Mesodermal cell (in vitro differentiated cells): ENCODE data around the gene BPIFB3.
"Not testable (repeated sequence)": the region's sequence is repeated elsewhere in the genome, so short reads cannot be mapped to it uniquely, and the experiment has no call there.

Source experiments
- H3K27ac ChIP-seq: 2 replicates; pipeline ENCODE4 v1.7.0; 2013; ENCODE audit warnings: mild to moderate bottlenecking, low read depth, low read length, moderate library complexity; ENCODE audit not compliant: severe bottlenecking
- H3K36me3 ChIP-seq: 2 replicates; pipeline ENCODE4 v1.7.1; 2013; ENCODE audit warnings: mild to moderate bottlenecking, low read length, moderate library complexity; ENCODE audit not compliant: control insufficient read depth, insufficient read depth
- H3K4me1 ChIP-seq: one replicate; pipeline ENCODE4 v1.7.1; 2013; ENCODE audit warnings: mild to moderate bottlenecking, low read length; ENCODE audit not compliant: insufficient read depth, control insufficient read depth, poor library complexity, severe bottlenecking
- H3K4me3 ChIP-seq: 2 replicates; pipeline ENCODE4 v1.7.0; 2013; ENCODE audit warnings: low read length, control low read depth, mild to moderate bottlenecking; ENCODE audit not compliant: insufficient read depth, poor library complexity, severe bottlenecking; ENCODE audit errors: extremely low read depth
- H3K9me3 ChIP-seq: 2 replicates; pipeline ENCODE4 v1.7.1; 2013; ENCODE audit warnings: mild to moderate bottlenecking, low read length, moderate library complexity; ENCODE audit not compliant: control insufficient read depth
- WGBS, 2 experiments: methylation state at CpG; one replicate each; pipeline ENCODE4 v1.1.5; 2013; ENCODE audit warnings: missing lambda C conversion rate in 2 of 2; ENCODE audit not compliant: insufficient coverage in 2 of 2; 5-methylcytosine and 5-hydroxymethylcytosine counted together

The BPIFB3 gene

GRCh38 chr20:33034115-33034514 lies 19.6 kb upstream of the BPIFB3 start:
- Histone ChIP-seq H3K4me1 (no peaks in the 10 kb centered on the region), H3K4me3 (no peak overlapping the region), H3K36me3 (no peaks in the 10 kb centered on the region), H3K27ac (no peak overlapping the region), H3K9me3 (no peaks in the 10 kb centered on the region)
- 85 to 93% methylated on average over 2 of the region's 5 CpGs for WGBS, 2 experiments

DNA sequence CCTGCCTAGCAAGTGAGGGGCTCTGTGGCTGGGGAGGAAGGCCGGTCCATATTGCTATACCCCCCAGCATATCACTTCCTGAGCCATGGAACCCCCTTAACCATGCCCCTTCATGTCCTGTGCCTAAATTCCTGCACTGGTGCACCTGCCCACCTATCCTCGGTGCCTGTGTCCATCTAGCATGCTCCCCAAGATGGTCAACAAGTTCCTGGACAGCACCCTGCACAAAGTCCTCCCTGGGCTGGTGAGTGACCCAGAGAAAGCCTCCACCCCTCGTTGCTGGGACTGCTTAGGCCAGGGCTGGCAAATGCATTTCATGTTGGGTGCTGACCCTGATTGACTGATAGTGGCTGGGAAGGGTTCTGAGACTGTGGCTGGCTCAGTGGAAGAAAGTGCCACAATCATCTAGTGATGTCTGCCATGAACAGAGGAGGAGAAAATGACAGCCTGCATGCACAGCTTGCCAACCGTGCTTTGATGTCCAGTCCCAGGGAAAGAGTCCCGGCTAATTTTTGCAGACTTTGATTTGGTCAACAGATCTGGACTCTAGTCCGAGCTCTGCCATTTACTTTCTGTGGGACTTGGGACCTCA lies 18.7 kb upstream of the BPIFB3 start:
- WGBS, 2 experiments, result 81 to 88% methylated on average over 5 of the region's 6 CpGs
- Histone ChIP-seq H3K27ac (no peak overlapping the region), H3K4me1 (no peaks in the 10 kb centered on the region), H3K36me3 (no peaks in the 10 kb centered on the region), H3K9me3 (no peaks in the 10 kb centered on the region), H3K4me3 (no peak overlapping the region)

- Histone ChIP-seq H3K27ac (no peak overlapping the region), H3K36me3 (no peaks in the 10 kb centered on the region), H3K4me1 (no peaks in the 10 kb centered on the region), H3K4me3 (no peak overlapping the region), H3K9me3 (no peaks in the 10 kb centered on the region)
- 72 to 80% methylated on average over 5 of the region's 5 CpGs for WGBS, 2 experiments
Measured at GRCh38 chr20:33037456-33037855, 16.2 kb upstream of the BPIFB3 start.

DNA sequence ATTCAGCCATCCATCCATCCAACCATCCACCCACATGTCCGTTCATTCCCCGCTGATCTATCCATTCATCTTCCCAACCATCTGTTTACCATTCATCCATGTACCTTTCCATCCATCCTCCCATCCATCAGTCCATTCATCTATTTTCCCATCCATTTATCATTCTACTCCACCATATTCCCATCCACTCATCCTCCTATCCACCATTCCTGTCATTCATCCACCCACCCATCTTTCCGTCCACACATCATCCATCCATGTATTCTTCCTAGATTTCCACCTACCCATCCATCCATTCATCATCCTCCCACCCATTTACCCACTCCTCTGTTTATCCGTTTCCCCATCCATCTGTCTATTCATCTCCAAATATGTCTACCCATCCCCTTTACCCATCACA lies 15.5 kb upstream of the BPIFB3 start:
- 81 to 91% methylated on average over 4 of the region's 4 CpGs for WGBS, 2 experiments
- Histone ChIP-seq H3K27ac (no peak overlapping the region), H3K9me3 (no peaks in the 10 kb centered on the region), H3K36me3 (no peaks in the 10 kb centered on the region), H3K4me3 (no peak overlapping the region), H3K4me1 (no peaks in the 10 kb centered on the region)

DNA sequence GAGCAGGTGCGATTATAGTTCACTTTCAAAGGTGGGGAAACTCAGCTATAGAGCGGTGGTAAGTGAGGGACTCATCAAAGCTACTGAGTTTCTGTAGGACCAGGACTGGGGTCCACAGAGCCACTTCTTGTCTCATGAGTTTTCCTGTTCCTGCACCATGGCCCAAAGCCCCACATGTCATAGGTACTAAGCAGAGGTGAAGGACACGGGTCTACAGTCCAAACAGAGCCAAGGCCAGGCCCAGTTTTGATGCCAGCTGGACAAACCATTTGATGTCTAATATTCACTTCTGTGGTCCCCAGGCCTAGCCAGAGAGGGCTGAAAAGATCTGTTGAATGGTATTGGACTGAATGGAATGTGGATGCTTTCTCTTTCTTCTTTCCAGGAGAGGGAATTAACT lies 11.3 kb upstream of the BPIFB3 start:
- WGBS, 2 experiments, result 69 to 89% methylated on average over 3 of the region's 3 CpGs
- Histone ChIP-seq H3K27ac (no peak overlapping the region), H3K36me3 (no peaks in the 10 kb centered on the region), H3K4me1 (no peaks in the 10 kb centered on the region), H3K9me3 (peaks cover 14% of the 10 kb centered on the region), H3K4me3 (no peak overlapping the region)

DNA sequence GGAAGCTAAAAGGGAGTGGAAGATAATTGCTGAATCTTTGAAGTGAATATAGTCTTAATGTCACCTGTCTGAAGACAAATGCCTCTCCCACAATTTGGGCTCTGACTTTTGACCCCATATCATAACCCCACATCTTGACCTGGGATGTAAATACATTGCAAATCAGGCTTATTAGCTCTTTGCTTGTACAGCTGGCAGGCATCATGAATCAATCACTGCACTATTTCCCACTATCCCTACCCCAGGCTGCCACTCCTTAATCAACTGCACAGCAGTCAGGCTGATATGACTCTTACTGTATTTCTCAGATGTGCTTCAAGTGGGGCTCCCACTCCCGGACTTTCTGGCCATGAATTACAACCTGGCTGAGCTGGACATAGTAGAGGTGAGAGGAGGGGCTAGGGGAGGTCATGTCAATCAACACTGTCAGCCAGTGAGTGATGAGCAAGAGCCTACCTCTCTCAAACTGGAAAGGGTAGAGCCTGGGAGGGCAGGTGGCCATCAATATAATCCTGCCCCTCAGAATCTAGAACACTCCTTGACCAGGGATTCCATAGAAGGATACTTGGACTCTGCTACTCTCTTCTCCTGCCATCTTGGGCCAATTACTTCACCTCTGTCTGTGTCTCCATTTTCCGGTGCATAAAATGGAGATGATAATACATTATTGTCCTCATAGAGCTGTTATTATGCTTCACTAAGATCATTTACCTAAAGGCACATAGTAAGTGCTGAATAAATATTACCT lies 10.5 kb upstream of the BPIFB3 start:
- H3K4me1 ChIP-seq, result no peaks in the 10 kb centered on the region
- no peak overlapping the region for H3K27ac ChIP-seq
- WGBS, 2 experiments, result 67 to 100% methylated on average over 1 of the region's 2 CpGs
- no peak overlapping the region for H3K4me3 ChIP-seq
- no peaks in the 10 kb centered on the region for H3K36me3 ChIP-seq
- H3K9me3 ChIP-seq, result peaks cover 14% of the 10 kb centered on the region

DNA sequence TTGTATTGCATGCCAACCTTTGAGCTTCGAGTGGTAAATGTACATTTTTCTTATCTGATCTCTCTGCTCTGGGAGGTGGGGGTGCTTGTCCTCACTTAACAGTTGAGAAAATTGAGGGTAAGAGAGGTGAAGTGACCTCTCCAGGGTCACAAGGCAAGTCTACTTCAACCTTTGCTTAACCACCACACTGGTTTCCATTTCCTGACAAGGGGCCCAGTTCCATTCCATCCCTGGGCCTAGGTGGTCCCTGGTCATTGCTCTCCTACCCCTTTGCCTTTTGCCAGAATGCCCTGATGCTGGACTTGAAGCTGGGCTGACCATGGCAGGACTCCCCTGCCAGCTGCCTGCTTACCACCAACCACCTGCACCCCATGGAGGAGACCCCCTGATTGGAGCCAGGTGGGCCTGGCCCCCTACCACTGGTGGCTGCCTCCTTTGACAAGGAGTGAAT lies 9.9 kb upstream of the BPIFB3 start:
- H3K27ac ChIP-seq, result no peak overlapping the region
- H3K4me1 ChIP-seq, result no peaks in the 10 kb centered on the region
- H3K9me3 ChIP-seq, result peaks cover 14% of the 10 kb centered on the region
- H3K36me3 ChIP-seq, result no peaks in the 10 kb centered on the region
- no CpG with 5 or more reads among the region's 1 CpG for WGBS, 2 experiments
- no peak overlapping the region for H3K4me3 ChIP-seq

DNA sequence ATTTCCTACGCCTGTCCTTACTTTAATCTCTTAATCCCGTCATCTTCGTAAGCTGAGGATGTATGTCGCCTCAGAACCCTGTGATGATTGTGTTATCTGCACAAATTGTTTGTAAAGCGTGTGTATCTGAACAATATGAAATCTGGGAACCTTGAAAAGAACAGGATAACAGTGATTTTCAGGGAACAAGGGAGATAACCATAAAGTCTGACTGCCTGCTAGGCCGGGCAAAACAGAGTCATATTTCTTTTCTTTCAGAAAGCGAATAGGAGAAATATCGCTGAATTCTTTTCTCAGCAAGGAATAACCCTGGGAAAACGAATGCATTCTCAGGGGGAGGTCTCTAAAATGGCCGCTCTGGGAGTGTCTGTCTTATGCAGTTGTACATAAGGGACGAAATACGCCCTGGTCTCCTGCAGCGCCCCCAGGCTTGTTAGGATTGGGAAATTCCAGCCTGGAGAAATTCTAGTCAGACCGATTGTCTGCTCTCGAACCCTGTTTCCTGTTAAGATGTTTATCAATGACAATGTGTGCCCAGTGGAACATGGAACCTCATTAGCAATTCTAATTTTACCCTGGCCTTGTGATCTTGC lies 8.5 kb upstream of the BPIFB3 start:
- 90 to 93% methylated on average over 11 of the region's 15 CpGs for WGBS, 2 experiments
- H3K36me3 ChIP-seq, H3K27ac ChIP-seq, H3K4me3 ChIP-seq, H3K4me1 ChIP-seq: not testable (repeated sequence)
- peaks cover 14% of the 10 kb centered on the region for H3K9me3 ChIP-seq

GRCh38 chr20:33046412-33046811 lies 7.3 kb upstream of the BPIFB3 start:
- no peaks in the 10 kb centered on the region for H3K36me3 ChIP-seq
- no peak overlapping the region for H3K4me3 ChIP-seq
- no peak overlapping the region for H3K27ac ChIP-seq
- 86% methylated on average over 1 of the region's 3 CpGs; no CpG with 5 or more reads in 1 of the 2 experiments for WGBS, 2 experiments
- H3K4me1 ChIP-seq, result no peaks in the 10 kb centered on the region
- H3K9me3 ChIP-seq, result peaks cover 14% of the 10 kb centered on the region

DNA sequence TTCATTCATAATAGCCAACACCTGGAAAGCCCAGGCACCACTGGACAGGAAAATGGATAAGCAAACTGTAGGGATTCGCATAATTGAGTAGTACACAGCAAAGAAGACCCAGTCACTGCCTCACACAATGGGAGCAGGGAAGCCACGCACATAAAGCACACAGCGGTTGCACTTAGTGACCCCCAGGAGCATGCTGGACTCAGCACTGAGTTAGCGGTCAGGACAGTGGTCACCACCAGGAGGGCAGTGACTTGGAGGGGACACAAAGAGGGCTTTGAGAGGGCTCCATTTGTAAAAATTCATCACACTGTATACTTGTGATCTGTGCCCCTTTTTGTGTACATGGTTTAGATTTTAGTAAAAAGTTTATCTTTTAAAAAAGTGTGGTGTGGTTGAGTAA lies 2.4 kb upstream of the BPIFB3 start:
- Histone ChIP-seq H3K4me1 (no peaks in the 10 kb centered on the region), H3K9me3 (peaks cover 2% of the 10 kb centered on the region), H3K4me3 (no peak overlapping the region), H3K36me3 (no peaks in the 10 kb centered on the region), H3K27ac (no peak overlapping the region)
- 80 to 81% methylated on average over 4 of the region's 4 CpGs for WGBS, 2 experiments

DNA sequence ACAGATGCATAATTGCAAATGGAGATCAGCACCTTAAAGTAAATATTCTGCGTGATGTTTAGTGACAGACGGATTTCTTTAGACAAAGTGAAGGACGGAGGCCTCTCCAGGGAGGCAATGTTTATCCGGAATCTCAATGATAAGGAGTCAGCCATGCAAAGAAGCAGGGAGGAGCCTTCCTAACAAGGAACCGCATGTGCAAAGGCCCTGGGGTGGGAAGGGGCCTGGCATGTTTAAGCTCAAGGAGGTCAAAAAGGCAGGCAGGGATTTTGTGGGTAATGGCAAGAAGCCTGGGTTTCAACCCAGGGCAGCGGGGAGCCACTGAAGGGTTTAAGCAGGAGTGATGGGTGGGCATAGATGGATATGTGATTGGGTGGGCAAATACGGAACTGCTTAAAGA lies 678 bp downstream of the BPIFB3 start:
- Histone ChIP-seq H3K4me1 (no peaks in the 10 kb centered on the region), H3K4me3 (no peak overlapping the region), H3K9me3 (no peaks in the 10 kb centered on the region), H3K27ac (no peak overlapping the region), H3K36me3 (no peaks in the 10 kb centered on the region)
- WGBS, 2 experiments, result 90 to 96% methylated on average over 6 of the region's 7 CpGs
